SU-DHL-6 (cell line): ENCODE data around the gene SCN4A.

Experiments used
- H2AFZ ChIP-seq: fragments of 200-600 bp; sonication (generic); 2 replicates; pipeline ENCODE4 v1.6.1; 2014; ENCODE audit warnings: low read depth, mild to moderate bottlenecking, moderate library complexity, mixed read lengths, antibody characterized with exemption, low read length; ENCODE audit not compliant: severe bottlenecking
- H3F3A ChIP-seq: fragments of 200-600 bp; shearing (Covaris generic); 2 replicates; pipeline ENCODE4 v1.6.0; 2016; ENCODE audit warnings: antibody characterized with exemption, mild to moderate bottlenecking; ENCODE audit not compliant: insufficient read depth
- H3K27ac ChIP-seq: fragments of 200-600 bp; sonication (generic); 2 replicates; pipeline ENCODE4 v1.5.1; 2016; ENCODE audit warnings: low read depth, mild to moderate bottlenecking, low read length, moderate library complexity, mixed read lengths
- H3K27me3 ChIP-seq: fragments of 200-600 bp; sonication (generic), shearing (Covaris generic); 2 replicates; pipeline ENCODE4 v1.6.0; 2014; ENCODE audit warnings: mild to moderate bottlenecking, low read length
- H3K36me3 ChIP-seq: fragments of 200-600 bp; sonication (generic); 2 replicates; pipeline ENCODE4 v1.6.1; 2014; ENCODE audit warnings: mild to moderate bottlenecking, low read length, mixed read lengths
- H3K4me2 ChIP-seq: fragments of 300-600, 200-600 bp; shearing (Covaris generic), sonication (generic); 2 replicates; pipeline ENCODE4 v1.6.0; 2014; ENCODE audit warnings: low read length, low read depth, mild to moderate bottlenecking; ENCODE audit not compliant: poor library complexity, severe bottlenecking
- H3K4me3 ChIP-seq: fragments of 200-600 bp; sonication (generic); 2 replicates; pipeline ENCODE4 v1.5.1; 2014; ENCODE audit warnings: antibody characterized with exemption, low read length, mild to moderate bottlenecking, mixed read lengths; ENCODE audit not compliant: insufficient read depth, poor library complexity, severe bottlenecking
- H3K79me2 ChIP-seq: fragments of 200-600 bp; sonication (generic); 2 replicates; pipeline ENCODE4 v1.6.1; 2014; ENCODE audit warnings: mild to moderate bottlenecking, low read length, moderate library complexity; ENCODE audit not compliant: insufficient read depth
- H3K9ac ChIP-seq: fragments of 200-600 bp; sonication (generic); 2 replicates; pipeline ENCODE4 v1.7.0; 2014; ENCODE audit warnings: mild to moderate bottlenecking, low read length
- H3K9me2 ChIP-seq: fragments of 200-600 bp; sonication (generic); replicated peaks from 2 replicates; pipeline ENCODE4 v1.6.1; 2014; ENCODE audit warnings: low read length; ENCODE audit not compliant: insufficient read depth
- H3K9me3 ChIP-seq: fragments of 200-600 bp; sonication (generic); 2 replicates; pipeline ENCODE4 v1.6.1; 2014; ENCODE audit warnings: low read length, mixed read lengths; ENCODE audit not compliant: insufficient read depth
- H4K20me1 ChIP-seq: fragments of 200-600 bp; sonication (generic); 2 replicates; pipeline ENCODE4 v1.6.1; 2014; ENCODE audit warnings: low read depth, mild to moderate bottlenecking, antibody characterized with exemption, low read length, moderate library complexity, mixed read lengths
- EZH2phosphoT487 ChIP-seq: fragments of 200-600 bp; sonication (generic), shearing (Covaris generic); conservative IDR thresholded peaks from 2 replicates; pipeline ENCODE4 v1.6.1; 2018; ENCODE audit warnings: mild to moderate bottlenecking, antibody characterized with exemption, low read length, moderate library complexity, mixed read lengths
- TF ChIP-seq, protein P1 (sequence below): fragments of 200-600 bp; sonication (generic); IDR thresholded peaks from one replicate; pipeline ENCODE4 v1.5.1; 2017; ENCODE audit warnings: antibody characterized with exemption, mild to moderate bottlenecking, low read length, moderate library complexity; ENCODE audit not compliant: insufficient read depth, poor library complexity, severe bottlenecking

The SCN4A gene

DNA sequence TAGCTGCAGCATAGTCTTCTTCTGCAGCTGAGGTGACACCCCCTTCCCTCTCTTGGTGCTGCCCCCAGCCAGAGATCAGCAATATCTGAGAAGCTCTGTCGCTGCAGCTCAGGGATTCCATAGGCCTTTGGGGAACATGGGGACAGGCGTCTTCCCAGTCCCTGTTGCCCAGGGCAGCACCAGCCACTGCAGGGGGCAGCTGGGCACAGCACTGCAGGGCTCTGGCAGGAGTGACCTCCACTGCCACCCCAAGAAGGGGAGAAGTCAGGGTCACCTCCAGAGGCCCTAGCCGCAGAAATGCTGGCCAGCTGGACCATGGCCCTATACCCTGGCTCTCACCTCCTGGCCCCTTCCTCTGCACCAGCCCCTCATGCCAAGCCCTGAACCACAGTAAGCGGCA is 16.9 kb downstream of the SCN4A start:
- no peak overlapping the region for H3K27ac ChIP-seq
- H3F3A ChIP-seq: 0 out of 2 replicates have a peak, but pooled peaks cover 7% of the 10 kb centered on the region
- H3K9ac ChIP-seq: no peak overlapping the region

DNA sequence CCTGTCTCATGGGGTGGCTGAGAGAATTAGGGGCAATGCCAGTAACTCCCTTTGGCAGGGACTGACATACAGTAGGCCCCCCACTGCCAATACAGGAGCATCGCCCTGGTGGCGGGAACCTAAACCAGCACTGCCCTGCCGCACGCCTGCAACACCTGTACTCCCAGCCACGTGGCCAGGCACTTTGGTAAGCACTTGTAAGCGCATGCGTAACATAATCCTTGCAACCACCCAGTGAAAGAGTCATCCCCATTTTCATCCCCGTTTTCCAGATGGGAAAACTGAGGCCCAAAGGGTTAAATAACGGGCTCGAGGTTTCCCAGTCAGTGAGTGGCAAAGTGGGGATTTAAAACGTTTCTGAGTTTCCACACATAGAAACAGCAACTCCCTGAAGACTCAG is 17.5 kb downstream of the SCN4A start:
- Histone ChIP-seq H3F3A (0 out of 2 replicates have a peak, but pooled peaks cover 7% of the 10 kb centered on the region), H2AFZ (no peak overlapping the region), H3K4me2 (no peak overlapping the region), H3K27ac (no peak overlapping the region; the same call in 1 of the 2 replicates), H3K36me3 (no peaks in the 10 kb centered on the region), H3K9me3 (no peaks in the 10 kb centered on the region), H3K9me2 (no peaks in the 10 kb centered on the region), H3K27me3 (no peaks in the 10 kb centered on the region), H3K4me3 (no peak overlapping the region), H3K79me2 (no peaks in the 10 kb centered on the region), H4K20me1 (no peaks in the 10 kb centered on the region), H3K9ac (no peak overlapping the region)
- TF ChIP-seq EZH2phosphoT487: no peak
- TF ChIP-seq, protein P1, sequence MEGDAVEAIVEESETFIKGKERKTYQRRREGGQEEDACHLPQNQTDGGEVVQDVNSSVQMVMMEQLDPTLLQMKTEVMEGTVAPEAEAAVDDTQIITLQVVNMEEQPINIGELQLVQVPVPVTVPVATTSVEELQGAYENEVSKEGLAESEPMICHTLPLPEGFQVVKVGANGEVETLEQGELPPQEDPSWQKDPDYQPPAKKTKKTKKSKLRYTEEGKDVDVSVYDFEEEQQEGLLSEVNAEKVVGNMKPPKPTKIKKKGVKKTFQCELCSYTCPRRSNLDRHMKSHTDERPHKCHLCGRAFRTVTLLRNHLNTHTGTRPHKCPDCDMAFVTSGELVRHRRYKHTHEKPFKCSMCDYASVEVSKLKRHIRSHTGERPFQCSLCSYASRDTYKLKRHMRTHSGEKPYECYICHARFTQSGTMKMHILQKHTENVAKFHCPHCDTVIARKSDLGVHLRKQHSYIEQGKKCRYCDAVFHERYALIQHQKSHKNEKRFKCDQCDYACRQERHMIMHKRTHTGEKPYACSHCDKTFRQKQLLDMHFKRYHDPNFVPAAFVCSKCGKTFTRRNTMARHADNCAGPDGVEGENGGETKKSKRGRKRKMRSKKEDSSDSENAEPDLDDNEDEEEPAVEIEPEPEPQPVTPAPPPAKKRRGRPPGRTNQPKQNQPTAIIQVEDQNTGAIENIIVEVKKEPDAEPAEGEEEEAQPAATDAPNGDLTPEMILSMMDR: no peak

More for the DNA sequence above, 16.9 kb downstream of the SCN4A start:
- TF ChIP-seq, protein P1: no peak
- no peak for TF ChIP-seq EZH2phosphoT487
- Histone ChIP-seq H3K9me2 (no peaks in the 10 kb centered on the region), H3K4me2 (no peak overlapping the region), H3K9me3 (no peaks in the 10 kb centered on the region), H3K79me2 (no peaks in the 10 kb centered on the region), H3K4me3 (no peak overlapping the region), H4K20me1 (no peaks in the 10 kb centered on the region), H3K36me3 (no peaks in the 10 kb centered on the region), H3K27me3 (no peaks in the 10 kb centered on the region), H2AFZ (no peak overlapping the region)

DNA sequence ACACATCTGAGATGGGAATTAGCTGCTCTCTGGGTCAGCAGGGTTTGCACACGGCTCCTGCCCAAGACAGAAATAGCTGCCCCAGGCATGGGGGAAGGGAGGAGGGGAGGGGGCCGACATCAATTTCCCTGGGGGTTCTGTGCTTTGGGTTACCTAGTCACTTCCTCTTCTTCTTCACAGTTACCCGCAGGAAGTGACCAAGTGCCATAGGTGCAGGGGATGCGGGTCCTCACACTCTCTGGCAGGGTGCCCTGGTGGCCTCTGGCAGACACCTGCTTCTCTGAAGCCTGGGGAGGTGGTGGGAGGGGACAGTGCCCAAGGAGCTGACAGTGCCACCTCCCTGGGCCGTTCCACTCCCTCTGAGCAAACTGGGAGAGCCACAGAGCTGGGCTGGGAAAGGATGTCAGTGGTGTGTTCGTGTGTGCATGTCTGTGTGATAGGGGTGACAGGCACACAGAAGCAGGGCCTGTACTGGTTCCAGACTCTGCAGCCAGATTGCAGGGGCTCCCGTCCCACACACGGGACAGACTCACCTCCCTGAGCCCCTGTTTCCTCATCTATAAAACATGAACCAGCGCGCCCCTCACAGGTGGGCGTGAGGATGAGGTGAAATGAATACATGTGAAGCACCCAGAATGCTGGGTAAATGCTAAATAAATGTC is 18.2 kb downstream of the SCN4A start:
- Histone ChIP-seq H3K9me3 (no peaks in the 10 kb centered on the region), H4K20me1 (no peaks in the 10 kb centered on the region), H3K27me3 (no peaks in the 10 kb centered on the region), H3K79me2 (no peaks in the 10 kb centered on the region), H3K4me3 (no peak overlapping the region), H3K9me2 (no peaks in the 10 kb centered on the region), H3K9ac (peak overlapping the region; percentile 13; the same call in 1 of the 2 replicates), H3K27ac (peak overlapping the region; percentile 54), H2AFZ (peak overlapping the region; percentile 30), H3F3A (0 out of 2 replicates have a peak, but pooled peaks cover 7% of the 10 kb centered on the region), H3K36me3 (no peaks in the 10 kb centered on the region), H3K4me2 (peak overlapping the region; percentile 28)
- TF ChIP-seq, protein P1: peak; percentile 20
- no peak for TF ChIP-seq EZH2phosphoT487
